ENCODE measurements around the gene C1orf105. TPM values are rescaled to one million over a fixed set of nuclear protein-coding genes. Genes with fewer than 3 reads are reported as not detected.

Gene C1orf105
- total and polyA plus RNA-seq, 5 donors from 2014 or later = not detected

GRCh38 chr1:172443666-172444453 lies 23.4 kb downstream of the C1orf105 start, which contains the start of gene PIGC:
PIGC (minus strand) TSS chr1:172444069; CDS start chr1:172442622, 1,447 bp downstream.
- H3K36me3 Mint-ChIP-seq = peaks cover 20% of the 10 kb centered on the region
- peaks cover 36 to 61% (median 48%) of the 10 kb centered on the region in 4 donors for H3K4me1 Mint-ChIP-seq
- H3K27me3 Mint-ChIP-seq = no peaks in the 10 kb centered on the region
- H3K4me3 ChIP-seq (ENCODE audit: low read depth, low read length) = peak within 1 kb of the TSS; percentile 89
- DNase-seq (peak; percentile 83 to 92 (median 86)), ATAC-seq (ENCODE audit: low read depth in 2 of 2) (peak; percentile 99)
- H3K4me3 Mint-ChIP-seq = peak within 1 kb of the TSS; percentile 89 to 98 (median 97)
- no peaks in the 10 kb centered on the region for H3K9me3 ChIP-seq (ENCODE audit: control insufficient read depth in 2 of 2, low read length in 2 of 2)
- no peaks in the 10 kb centered on the region for H3K27me3 ChIP-seq (ENCODE audit: control insufficient read depth, insufficient read depth, low read length)
- peaks cover 24% of the 10 kb centered on the region for H3K4me1 ChIP-seq (ENCODE audit: control insufficient read depth, insufficient read depth, low read length, poor library complexity, severe bottlenecking)
- H3K9me3 Mint-ChIP-seq = peaks cover 0 to 3% (median 0%) of the 10 kb centered on the region in 7 donors
- H3K36me3 ChIP-seq (ENCODE audit: control insufficient read depth, insufficient read depth, low read length) = peaks cover 9% of the 10 kb centered on the region
- H3K27ac Mint-ChIP-seq = peak within 1 kb of the TSS; percentile 92 to 99 (median 96)
- H3K27ac ChIP-seq (ENCODE audit: insufficient read depth, low read length, poor library complexity, severe bottlenecking) = peak within 1 kb of the TSS; percentile 81

DNA sequence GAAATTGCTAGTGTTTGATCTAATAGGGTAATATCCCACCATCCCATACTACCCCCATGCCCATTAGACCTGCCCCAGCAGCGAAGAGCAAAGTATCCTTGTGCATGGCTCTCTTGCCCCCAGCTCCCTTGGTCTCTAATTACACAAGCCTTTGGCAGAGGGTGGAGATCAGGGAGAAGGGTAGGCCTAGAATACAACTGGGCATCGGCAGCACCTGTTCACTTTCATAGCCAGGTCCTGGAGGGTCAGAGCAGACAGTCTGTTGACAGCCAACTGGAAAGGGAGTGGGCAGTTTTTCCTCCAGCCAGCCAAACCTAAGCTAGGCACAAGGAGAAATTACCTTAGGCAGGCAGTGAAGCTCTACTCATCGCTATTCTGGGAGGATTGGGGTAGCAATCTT lies 26.1 kb downstream of the C1orf105 start:
- Mint-ChIP-seq H3K27ac (peak overlapping the region; percentile 20 to 26 (median 20)), H3K27me3 (no peaks in the 10 kb centered on the region), H3K4me3 (peak overlapping the region in 1 of 4 donors; percentile 38), H3K36me3 (peaks cover 10% of the 10 kb centered on the region), H3K9me3 (no peaks in the 10 kb centered on the region), H3K4me1 (peaks cover 28 to 61% (median 42%) of the 10 kb centered on the region in 4 donors)
- no peaks in the 10 kb centered on the region for H3K9me3 ChIP-seq (ENCODE audit: control insufficient read depth in 2 of 2, low read length in 2 of 2)
- peaks cover 39% of the 10 kb centered on the region for H3K4me1 ChIP-seq (ENCODE audit: control insufficient read depth, insufficient read depth, low read length, poor library complexity, severe bottlenecking)
- no peak overlapping the region for H3K4me3 ChIP-seq (ENCODE audit: low read depth, low read length)
- H3K36me3 ChIP-seq (ENCODE audit: control insufficient read depth, insufficient read depth, low read length) = peaks cover 3% of the 10 kb centered on the region
- H3K27ac ChIP-seq (ENCODE audit: insufficient read depth, low read length, poor library complexity, severe bottlenecking) = no peak overlapping the region
- ATAC-seq (ENCODE audit: low read depth in 2 of 2) (no peak), DNase-seq (no peak)
- H3K27me3 ChIP-seq (ENCODE audit: control insufficient read depth, insufficient read depth, low read length) = no peaks in the 10 kb centered on the region

DNA sequence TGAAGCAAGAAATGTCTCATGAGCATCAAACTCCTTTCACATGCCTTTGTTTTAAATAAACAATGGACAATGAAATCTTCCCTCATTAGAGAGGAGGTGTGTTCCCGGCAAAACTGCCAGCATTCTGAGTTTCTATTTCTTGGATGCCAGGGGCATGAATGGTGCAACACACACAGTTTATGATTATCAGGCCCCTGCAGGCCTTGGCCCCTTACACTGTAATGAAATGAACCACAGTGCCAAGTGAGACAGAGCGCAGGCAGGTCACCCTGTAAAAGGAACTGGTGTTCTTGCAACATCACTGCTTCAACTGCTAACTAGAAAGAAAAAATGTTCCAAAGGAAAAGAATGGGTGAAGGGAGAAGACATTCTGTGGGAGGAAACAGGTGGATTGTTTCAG lies 27.2 kb downstream of the C1orf105 start:
- Mint-ChIP-seq H3K36me3 (no peaks in the 10 kb centered on the region), H3K27me3 (no peaks in the 10 kb centered on the region), H3K4me3 (no peak overlapping the region), H3K9me3 (no peaks in the 10 kb centered on the region), H3K27ac (no peak overlapping the region), H3K4me1 (peaks cover 20 to 50% (median 31%) of the 10 kb centered on the region in 4 donors)
- Histone ChIP-seq H3K4me1 (ENCODE audit: control insufficient read depth, insufficient read depth, low read length, poor library complexity, severe bottlenecking) (peaks cover 28% of the 10 kb centered on the region), H3K36me3 (ENCODE audit: control insufficient read depth, insufficient read depth, low read length) (no peaks in the 10 kb centered on the region), H3K4me3 (ENCODE audit: low read depth, low read length) (no peak overlapping the region), H3K9me3 (ENCODE audit: control insufficient read depth in 2 of 2, low read length in 2 of 2) (no peaks in the 10 kb centered on the region), H3K27ac (ENCODE audit: insufficient read depth, low read length, poor library complexity, severe bottlenecking) (no peak overlapping the region), H3K27me3 (ENCODE audit: control insufficient read depth, insufficient read depth, low read length) (no peaks in the 10 kb centered on the region)
- no peak for DNase-seq
- ATAC-seq (ENCODE audit: low read depth in 2 of 2) = no peak

DNA sequence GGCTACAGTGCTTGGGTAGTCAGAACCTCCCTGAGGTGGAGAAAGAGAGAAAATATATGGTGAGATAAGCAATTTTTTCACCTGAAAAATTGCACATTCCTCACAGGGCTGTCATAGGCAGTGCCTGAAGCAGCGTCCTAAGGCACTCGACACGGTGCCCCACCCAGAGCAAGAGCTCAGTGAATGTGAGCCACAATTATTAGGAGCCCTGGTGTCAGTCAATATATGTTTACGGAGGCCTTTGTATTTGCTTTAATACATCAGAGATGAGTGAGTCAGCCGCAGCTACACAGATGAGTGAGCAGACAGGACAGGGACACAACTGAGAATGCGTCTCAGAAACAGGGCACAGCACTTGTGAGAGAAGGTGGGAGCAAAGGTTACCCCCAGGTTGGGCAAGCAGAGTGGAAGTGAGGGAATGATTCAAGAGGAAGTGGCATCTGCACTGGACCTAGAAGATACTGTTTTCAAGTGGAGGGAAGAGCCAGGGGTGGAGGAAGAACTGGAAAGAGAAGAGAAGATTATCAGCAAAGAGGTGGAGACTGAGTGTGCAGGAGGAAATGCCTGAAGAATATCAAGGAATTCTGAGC lies 28.6 kb downstream of the C1orf105 start:
- peak overlapping the region in 1 of 3 donors; percentile 52 for H3K27ac Mint-ChIP-seq
- peaks cover 20% of the 10 kb centered on the region for H3K4me1 ChIP-seq (ENCODE audit: control insufficient read depth, insufficient read depth, low read length, poor library complexity, severe bottlenecking)

DNA sequence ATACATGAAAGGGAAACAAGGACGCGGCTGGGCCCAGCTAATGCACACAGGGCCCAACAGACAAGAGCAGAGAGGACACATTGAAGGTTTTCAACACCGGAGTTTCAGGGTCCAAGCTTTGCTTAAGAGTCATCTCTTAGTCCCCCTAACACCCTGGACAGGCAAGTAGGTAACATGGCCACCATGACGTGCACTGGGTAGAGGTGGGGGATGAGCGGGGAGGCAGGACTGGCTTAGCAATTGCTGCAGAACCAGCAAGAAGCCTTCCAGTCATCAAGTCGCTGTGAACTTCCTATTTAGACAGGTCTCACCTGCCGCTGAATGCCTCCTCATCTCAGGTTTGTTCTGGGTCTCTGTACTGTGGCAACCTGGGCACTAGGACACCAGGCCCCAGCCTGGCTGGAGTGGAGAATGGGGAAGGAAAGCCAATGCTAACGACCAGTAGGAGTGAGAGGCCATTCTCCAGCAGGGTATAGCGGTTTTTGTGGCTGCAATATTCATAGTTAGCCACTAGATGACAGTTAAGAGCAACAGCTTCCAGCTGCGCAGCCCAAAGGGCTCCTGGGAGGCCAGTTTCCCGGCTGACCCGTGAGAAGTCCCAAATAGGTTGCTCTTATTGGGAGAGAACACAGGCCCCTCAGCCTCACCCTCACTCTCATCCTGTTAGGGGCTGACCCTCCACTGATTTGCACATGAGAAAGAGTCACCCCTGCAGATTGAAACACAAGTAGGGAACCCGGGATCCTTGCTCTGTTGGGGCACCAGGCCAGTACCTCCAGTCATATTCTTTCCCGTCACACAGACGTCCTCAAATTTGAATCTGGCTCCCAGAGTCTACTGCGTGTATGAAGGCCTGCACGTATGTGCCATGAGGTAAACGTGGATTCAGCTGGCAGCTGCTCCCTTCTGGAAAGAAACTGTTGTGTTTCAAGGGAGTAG lies 29.4 kb downstream of the C1orf105 start:
- H3K9me3 ChIP-seq (ENCODE audit: control insufficient read depth in 2 of 2, low read length in 2 of 2) = no peaks in the 10 kb centered on the region
- ATAC-seq (ENCODE audit: low read depth in 2 of 2) = peak; percentile 68 to 75
- H3K27me3 ChIP-seq (ENCODE audit: control insufficient read depth, insufficient read depth, low read length) = no peaks in the 10 kb centered on the region
- peak overlapping the region; percentile 33 for H3K4me3 ChIP-seq (ENCODE audit: low read depth, low read length)
- Mint-ChIP-seq H3K27ac (peak overlapping the region in 2 of 3 donors; percentile 61 to 62), H3K27me3 (no peaks in the 10 kb centered on the region), H3K4me1 (peaks cover 11 to 32% (median 19%) of the 10 kb centered on the region in 4 donors), H3K4me3 (peak overlapping the region in 1 of 4 donors; percentile 46), H3K36me3 (no peaks in the 10 kb centered on the region), H3K9me3 (no peaks in the 10 kb centered on the region)
- peaks cover 15% of the 10 kb centered on the region for H3K4me1 ChIP-seq (ENCODE audit: control insufficient read depth, insufficient read depth, low read length, poor library complexity, severe bottlenecking)
- peak in 2 of 3 donors; percentile 28 to 63 for DNase-seq
- H3K36me3 ChIP-seq (ENCODE audit: control insufficient read depth, insufficient read depth, low read length) = no peaks in the 10 kb centered on the region
- H3K27ac ChIP-seq (ENCODE audit: insufficient read depth, low read length, poor library complexity, severe bottlenecking) = no peak overlapping the region

More for the DNA sequence above, 28.6 kb downstream of the C1orf105 start:
- no peak overlapping the region for H3K4me3 Mint-ChIP-seq
- no peaks in the 10 kb centered on the region for H3K36me3 ChIP-seq (ENCODE audit: control insufficient read depth, insufficient read depth, low read length)
- no peak overlapping the region for H3K27ac ChIP-seq (ENCODE audit: insufficient read depth, low read length, poor library complexity, severe bottlenecking)
- no peaks in the 10 kb centered on the region for H3K36me3 Mint-ChIP-seq
- ATAC-seq (ENCODE audit: low read depth in 2 of 2) (no peak), DNase-seq (peak in 1 of 3 donors; percentile 35)
- H3K9me3 Mint-ChIP-seq = no peaks in the 10 kb centered on the region
- peaks cover 14 to 38% (median 23%) of the 10 kb centered on the region in 4 donors for H3K4me1 Mint-ChIP-seq
- no peaks in the 10 kb centered on the region for H3K27me3 ChIP-seq (ENCODE audit: control insufficient read depth, insufficient read depth, low read length)
- H3K9me3 ChIP-seq (ENCODE audit: control insufficient read depth in 2 of 2, low read length in 2 of 2) = no peaks in the 10 kb centered on the region
- H3K27me3 Mint-ChIP-seq = no peaks in the 10 kb centered on the region
- no peak overlapping the region for H3K4me3 ChIP-seq (ENCODE audit: low read depth, low read length)

GRCh38 chr1:172450524-172450885 lies 30.0 kb downstream of the C1orf105 start:
- no peaks in the 10 kb centered on the region for H3K36me3 ChIP-seq (ENCODE audit: control insufficient read depth, insufficient read depth, low read length)
- H3K4me3 ChIP-seq (ENCODE audit: low read depth, low read length) = no peak overlapping the region
- peak overlapping the region; percentile 27 for H3K27ac ChIP-seq (ENCODE audit: insufficient read depth, low read length, poor library complexity, severe bottlenecking)
- no peaks in the 10 kb centered on the region for H3K9me3 ChIP-seq (ENCODE audit: control insufficient read depth in 2 of 2, low read length in 2 of 2)
- ATAC-seq (ENCODE audit: low read depth in 2 of 2) = no peak
- Mint-ChIP-seq H3K27ac (peak overlapping the region in 1 of 3 donors; percentile 61), H3K36me3 (no peaks in the 10 kb centered on the region), H3K4me3 (no peak overlapping the region), H3K9me3 (no peaks in the 10 kb centered on the region), H3K27me3 (no peaks in the 10 kb centered on the region), H3K4me1 (peaks cover 11 to 26% (median 19%) of the 10 kb centered on the region in 4 donors)
- H3K27me3 ChIP-seq (ENCODE audit: control insufficient read depth, insufficient read depth, low read length) = no peaks in the 10 kb centered on the region
- peaks cover 15% of the 10 kb centered on the region for H3K4me1 ChIP-seq (ENCODE audit: control insufficient read depth, insufficient read depth, low read length, poor library complexity, severe bottlenecking)
- DNase-seq = peak in 1 of 3 donors; percentile 78

GRCh38 chr1:172451002-172451443 lies 30.5 kb downstream of the C1orf105 start:
- ATAC-seq (ENCODE audit: low read depth in 2 of 2) (peak; percentile 46 to 60), DNase-seq (peak in 1 of 3 donors; percentile 63)
- Histone ChIP-seq H3K4me3 (ENCODE audit: low read depth, low read length) (no peak overlapping the region), H3K9me3 (ENCODE audit: control insufficient read depth in 2 of 2, low read length in 2 of 2) (no peaks in the 10 kb centered on the region), H3K27ac (ENCODE audit: insufficient read depth, low read length, poor library complexity, severe bottlenecking) (peak overlapping the region; percentile 27), H3K27me3 (ENCODE audit: control insufficient read depth, insufficient read depth, low read length) (no peaks in the 10 kb centered on the region), H3K36me3 (ENCODE audit: control insufficient read depth, insufficient read depth, low read length) (no peaks in the 10 kb centered on the region), H3K4me1 (ENCODE audit: control insufficient read depth, insufficient read depth, low read length, poor library complexity, severe bottlenecking) (peaks cover 15% of the 10 kb centered on the region)
- Mint-ChIP-seq H3K27ac (peak overlapping the region in 2 of 3 donors; percentile 21 to 61), H3K27me3 (no peaks in the 10 kb centered on the region), H3K4me3 (no peak overlapping the region), H3K9me3 (no peaks in the 10 kb centered on the region), H3K36me3 (no peaks in the 10 kb centered on the region), H3K4me1 (peaks cover 11 to 26% (median 18%) of the 10 kb centered on the region in 4 donors)

Measured in CD4-positive, CD25-positive, alpha-beta regulatory T cell (primary cell).